ENCODE data around the gene PCNX2. TPM values are rescaled to one million over a fixed set of nuclear protein-coding genes. Genes with fewer than 3 reads are reported as not detected.

Gene PCNX2
- total and polyA plus RNA-seq, 2 experiments from 2014 or later, result 42.9 to 88.3 TPM

DNA sequence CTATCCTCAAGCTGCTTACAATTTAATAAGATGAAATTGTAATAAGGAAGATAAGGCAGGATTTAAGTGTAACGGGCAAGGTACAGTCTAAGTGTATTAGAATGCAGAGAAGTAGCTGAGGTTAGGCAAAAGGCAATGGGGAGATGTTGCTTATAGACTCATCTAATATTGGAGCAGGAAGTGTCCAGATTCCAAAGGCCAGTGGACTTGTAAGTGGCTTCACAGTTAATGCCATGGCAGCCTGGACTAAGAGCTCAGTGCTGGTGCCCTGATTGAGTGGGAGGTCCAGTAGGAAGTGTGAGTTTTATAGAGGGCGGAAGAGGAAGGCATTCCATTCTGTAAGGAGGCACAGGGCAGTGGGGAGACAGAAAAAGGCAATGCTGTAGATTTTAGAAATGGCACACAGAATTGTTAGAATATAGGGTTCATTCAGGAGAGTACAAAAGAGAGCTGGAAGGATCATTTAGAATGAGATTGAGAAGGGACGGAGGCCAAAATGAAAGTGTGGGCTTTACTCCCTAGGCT, 44.6 kb upstream of the PCNX2 start:
- no peak for TF ChIP-seq ZNF331 (CRISPR knock-in tag; IDR thresholded peaks at IDR 0.05; ENCODE audit: low read depth)
- TF ChIP-seq JUNB (IDR thresholded peaks at IDR 0.05; ENCODE audit: unreplicated experiment), result no peak
- no peak for TF ChIP-seq EZH2phosphoT487 (IDR thresholded peaks at IDR 0.05; ENCODE audit: unreplicated experiment)
- TF ChIP-seq CTCF (conservative IDR thresholded peaks at IDR 0.05; ENCODE audit: low read depth in 2 of 2), result no peak
- TF ChIP-seq STAT1 (IDR thresholded peaks at IDR 0.05; ENCODE audit: unreplicated experiment), result no peak
- TF ChIP-seq CREB1 (CRISPR knock-in tag; IDR thresholded peaks at IDR 0.05; ENCODE audit: low read depth), result no peak
- no peak for TF ChIP-seq ETS1 (IDR thresholded peaks at IDR 0.05)
- no peak for TF ChIP-seq NANOG (IDR thresholded peaks at IDR 0.05; ENCODE audit: borderline replicate concordance)
- TF ChIP-seq, protein P1, sequence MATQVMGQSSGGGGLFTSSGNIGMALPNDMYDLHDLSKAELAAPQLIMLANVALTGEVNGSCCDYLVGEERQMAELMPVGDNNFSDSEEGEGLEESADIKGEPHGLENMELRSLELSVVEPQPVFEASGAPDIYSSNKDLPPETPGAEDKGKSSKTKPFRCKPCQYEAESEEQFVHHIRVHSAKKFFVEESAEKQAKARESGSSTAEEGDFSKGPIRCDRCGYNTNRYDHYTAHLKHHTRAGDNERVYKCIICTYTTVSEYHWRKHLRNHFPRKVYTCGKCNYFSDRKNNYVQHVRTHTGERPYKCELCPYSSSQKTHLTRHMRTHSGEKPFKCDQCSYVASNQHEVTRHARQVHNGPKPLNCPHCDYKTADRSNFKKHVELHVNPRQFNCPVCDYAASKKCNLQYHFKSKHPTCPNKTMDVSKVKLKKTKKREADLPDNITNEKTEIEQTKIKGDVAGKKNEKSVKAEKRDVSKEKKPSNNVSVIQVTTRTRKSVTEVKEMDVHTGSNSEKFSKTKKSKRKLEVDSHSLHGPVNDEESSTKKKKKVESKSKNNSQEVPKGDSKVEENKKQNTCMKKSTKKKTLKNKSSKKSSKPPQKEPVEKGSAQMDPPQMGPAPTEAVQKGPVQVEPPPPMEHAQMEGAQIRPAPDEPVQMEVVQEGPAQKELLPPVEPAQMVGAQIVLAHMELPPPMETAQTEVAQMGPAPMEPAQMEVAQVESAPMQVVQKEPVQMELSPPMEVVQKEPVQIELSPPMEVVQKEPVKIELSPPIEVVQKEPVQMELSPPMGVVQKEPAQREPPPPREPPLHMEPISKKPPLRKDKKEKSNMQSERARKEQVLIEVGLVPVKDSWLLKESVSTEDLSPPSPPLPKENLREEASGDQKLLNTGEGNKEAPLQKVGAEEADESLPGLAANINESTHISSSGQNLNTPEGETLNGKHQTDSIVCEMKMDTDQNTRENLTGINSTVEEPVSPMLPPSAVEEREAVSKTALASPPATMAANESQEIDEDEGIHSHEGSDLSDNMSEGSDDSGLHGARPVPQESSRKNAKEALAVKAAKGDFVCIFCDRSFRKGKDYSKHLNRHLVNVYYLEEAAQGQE (IDR thresholded peaks at IDR 0.05; ENCODE audit: unreplicated experiment), result no peak
- no peak for TF ChIP-seq EZH2 (IDR thresholded peaks at IDR 0.05; ENCODE audit: low read depth, unreplicated experiment)
- no peak for TF ChIP-seq POLR2AphosphoS5 (IDR thresholded peaks at IDR 0.05; ENCODE audit: low read depth)
- TF ChIP-seq, protein P2, sequence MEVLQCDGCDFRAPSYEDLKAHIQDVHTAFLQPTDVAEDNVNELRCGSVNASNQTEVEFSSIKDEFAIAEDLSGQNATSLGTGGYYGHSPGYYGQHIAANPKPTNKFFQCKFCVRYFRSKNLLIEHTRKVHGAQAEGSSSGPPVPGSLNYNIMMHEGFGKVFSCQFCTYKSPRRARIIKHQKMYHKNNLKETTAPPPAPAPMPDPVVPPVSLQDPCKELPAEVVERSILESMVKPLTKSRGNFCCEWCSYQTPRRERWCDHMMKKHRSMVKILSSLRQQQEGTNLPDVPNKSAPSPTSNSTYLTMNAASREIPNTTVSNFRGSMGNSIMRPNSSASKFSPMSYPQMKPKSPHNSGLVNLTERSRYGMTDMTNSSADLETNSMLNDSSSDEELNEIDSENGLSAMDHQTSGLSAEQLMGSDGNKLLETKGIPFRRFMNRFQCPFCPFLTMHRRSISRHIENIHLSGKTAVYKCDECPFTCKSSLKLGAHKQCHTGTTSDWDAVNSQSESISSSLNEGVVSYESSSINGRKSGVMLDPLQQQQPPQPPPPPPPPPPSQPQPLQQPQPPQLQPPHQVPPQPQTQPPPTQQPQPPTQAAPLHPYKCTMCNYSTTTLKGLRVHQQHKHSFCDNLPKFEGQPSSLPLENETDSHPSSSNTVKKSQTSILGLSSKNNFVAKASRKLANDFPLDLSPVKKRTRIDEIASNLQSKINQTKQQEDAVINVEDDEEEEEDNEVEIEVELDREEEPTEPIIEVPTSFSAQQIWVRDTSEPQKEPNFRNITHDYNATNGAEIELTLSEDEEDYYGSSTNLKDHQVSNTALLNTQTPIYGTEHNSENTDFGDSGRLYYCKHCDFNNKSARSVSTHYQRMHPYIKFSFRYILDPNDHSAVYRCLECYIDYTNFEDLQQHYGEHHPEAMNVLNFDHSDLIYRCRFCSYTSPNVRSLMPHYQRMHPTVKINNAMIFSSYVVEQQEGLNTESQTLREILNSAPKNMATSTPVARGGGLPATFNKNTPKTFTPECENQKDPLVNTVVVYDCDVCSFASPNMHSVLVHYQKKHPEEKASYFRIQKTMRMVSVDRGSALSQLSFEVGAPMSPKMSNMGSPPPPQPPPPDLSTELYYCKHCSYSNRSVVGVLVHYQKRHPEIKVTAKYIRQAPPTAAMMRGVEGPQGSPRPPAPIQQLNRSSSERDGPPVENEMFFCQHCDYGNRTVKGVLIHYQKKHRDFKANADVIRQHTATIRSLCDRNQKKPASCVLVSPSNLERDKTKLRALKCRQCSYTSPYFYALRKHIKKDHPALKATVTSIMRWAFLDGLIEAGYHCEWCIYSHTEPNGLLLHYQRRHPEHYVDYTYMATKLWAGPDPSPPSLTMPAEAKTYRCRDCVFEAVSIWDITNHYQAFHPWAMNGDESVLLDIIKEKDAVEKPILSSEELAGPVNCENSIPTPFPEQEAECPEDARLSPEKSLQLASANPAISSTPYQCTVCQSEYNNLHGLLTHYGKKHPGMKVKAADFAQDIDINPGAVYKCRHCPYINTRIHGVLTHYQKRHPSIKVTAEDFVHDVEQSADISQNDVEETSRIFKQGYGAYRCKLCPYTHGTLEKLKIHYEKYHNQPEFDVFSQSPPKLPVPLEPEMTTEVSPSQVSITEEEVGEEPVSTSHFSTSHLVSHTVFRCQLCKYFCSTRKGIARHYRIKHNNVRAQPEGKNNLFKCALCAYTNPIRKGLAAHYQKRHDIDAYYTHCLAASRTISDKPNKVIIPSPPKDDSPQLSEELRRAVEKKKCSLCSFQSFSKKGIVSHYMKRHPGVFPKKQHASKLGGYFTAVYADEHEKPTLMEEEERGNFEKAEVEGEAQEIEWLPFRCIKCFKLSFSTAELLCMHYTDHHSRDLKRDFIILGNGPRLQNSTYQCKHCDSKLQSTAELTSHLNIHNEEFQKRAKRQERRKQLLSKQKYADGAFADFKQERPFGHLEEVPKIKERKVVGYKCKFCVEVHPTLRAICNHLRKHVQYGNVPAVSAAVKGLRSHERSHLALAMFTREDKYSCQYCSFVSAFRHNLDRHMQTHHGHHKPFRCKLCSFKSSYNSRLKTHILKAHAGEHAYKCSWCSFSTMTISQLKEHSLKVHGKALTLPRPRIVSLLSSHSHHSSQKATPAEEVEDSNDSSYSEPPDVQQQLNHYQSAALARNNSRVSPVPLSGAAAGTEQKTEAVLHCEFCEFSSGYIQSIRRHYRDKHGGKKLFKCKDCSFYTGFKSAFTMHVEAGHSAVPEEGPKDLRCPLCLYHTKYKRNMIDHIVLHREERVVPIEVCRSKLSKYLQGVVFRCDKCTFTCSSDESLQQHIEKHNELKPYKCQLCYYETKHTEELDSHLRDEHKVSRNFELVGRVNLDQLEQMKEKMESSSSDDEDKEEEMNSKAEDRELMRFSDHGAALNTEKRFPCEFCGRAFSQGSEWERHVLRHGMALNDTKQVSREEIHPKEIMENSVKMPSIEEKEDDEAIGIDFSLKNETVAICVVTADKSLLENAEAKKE (CRISPR knock-in tag; IDR thresholded peaks at IDR 0.05), result no peak
- TF ChIP-seq ZNF114 (CRISPR knock-in tag; IDR thresholded peaks at IDR 0.05), result no peak
- no peaks in the 10 kb centered on the region for H3K9me2 ChIP-seq (ENCODE audit: insufficient read depth)
- ATAC-seq (no peak), DNase-seq (ENCODE audit: low spot score) (no peak)
- no peaks in the 10 kb centered on the region for H3K27me3 ChIP-seq (ENCODE audit: insufficient read depth)
- H3F3A ChIP-seq (replicated peaks; ENCODE audit: low read depth), result no peaks in the 10 kb centered on the region
- no peak overlapping the region for H2AFZ ChIP-seq
- no peak overlapping the region for H3K4me3 Mint-ChIP-seq
- H3K4me1 Mint-ChIP-seq, result peaks cover 35% of the 10 kb centered on the region
- peaks cover 35% of the 10 kb centered on the region; the same call in 1 of the 2 replicates for H3K4me1 ChIP-seq (ENCODE audit: insufficient read depth)
- no peak overlapping the region for H3K4me2 ChIP-seq
- no peak overlapping the region for H3K27ac ChIP-seq (ENCODE audit: low read depth)
- peaks cover 4% of the 10 kb centered on the region for H3K27me3 Mint-ChIP-seq (ENCODE audit: insufficient read depth, low read depth, poor library complexity)
- H4K20me1 ChIP-seq (replicated peaks; ENCODE audit: insufficient read depth), result 0 out of 2 replicates have a peak, but pooled peaks cover 5% of the 10 kb centered on the region
- H3K4me3 ChIP-seq, result no peak overlapping the region
- peaks cover 10% of the 10 kb centered on the region; the same call in 2 of the 3 replicates for H3K9me3 Mint-ChIP-seq
- peaks cover 11% of the 10 kb centered on the region for H3K36me3 Mint-ChIP-seq (ENCODE audit: low read depth)
- peaks cover 97% of the 10 kb centered on the region for H3K79me2 ChIP-seq (replicated peaks; ENCODE audit: insufficient read depth)
- H3K27ac Mint-ChIP-seq, result no peak overlapping the region
- H3K36me3 ChIP-seq (ENCODE audit: insufficient read depth), result no peaks in the 10 kb centered on the region
